GM18861 (cell line): ENCODE measurements around the gene PCDHA3.
"Not testable (repeated sequence)": the region's sequence is repeated elsewhere in the genome, so short reads cannot be mapped to it uniquely, and the experiment has no call there.

ENCODE experiments used
- ATAC-seq: cut with Tn5 transposase; IDR thresholded peaks from one replicate; pipeline ENCODE4 v1.9.1; 2021; ENCODE audit not compliant: unreplicated experiment

The PCDHA3 gene

GRCh38 chr5:140808889-140809291 lies 8.0 kb downstream of the PCDHA3 start:
- no peak for ATAC-seq

DNA sequence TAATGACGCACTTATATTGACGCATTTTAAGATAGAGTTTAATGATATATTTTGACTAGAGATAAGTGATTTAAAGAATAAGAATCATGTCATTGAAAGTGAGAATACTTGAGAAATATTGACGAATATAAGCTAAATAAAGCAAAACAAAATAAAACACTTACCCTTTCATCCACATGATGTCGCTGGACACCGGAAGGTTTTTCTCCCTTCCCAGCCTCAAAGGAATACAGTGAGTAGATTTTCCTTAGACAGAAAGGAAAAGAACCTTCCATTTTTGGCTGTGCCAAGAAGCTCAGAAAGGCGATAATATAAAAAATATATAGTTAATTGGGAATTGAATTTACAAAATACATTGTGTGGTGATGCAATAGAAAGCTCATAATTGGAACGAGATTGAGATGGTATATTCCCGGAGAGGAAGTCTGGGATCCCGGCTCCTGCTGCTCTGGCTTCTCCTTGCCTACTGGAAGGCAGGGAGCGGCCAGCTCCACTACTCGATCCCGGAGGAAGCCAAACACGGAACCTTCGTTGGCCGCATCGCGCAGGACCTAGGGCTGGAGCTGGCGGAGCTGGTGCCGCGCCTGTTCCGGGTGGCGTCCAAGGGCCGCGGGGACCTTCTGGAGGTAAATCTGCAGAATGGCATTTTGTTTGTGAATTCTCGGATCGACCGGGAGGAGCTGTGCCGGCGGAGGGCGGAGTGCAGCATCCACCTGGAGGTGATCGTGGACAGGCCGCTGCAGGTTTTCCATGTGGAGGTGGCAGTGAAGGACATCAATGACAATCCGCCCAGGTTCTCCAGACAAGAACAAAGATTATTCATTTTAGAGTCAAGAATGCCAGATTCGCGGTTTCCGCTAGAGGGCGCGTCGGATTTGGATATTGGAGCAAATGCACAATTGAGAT lies 20.8 kb downstream of the PCDHA3 start, which contains the start of gene PCDHA5:
PCDHA5 (plus strand) TSS at position 239 of the 906 bp plus-strand sequence.
- no peak for ATAC-seq

GRCh38 chr5:140822281-140822629 lies 21.4 kb downstream of the PCDHA3 start:
- ATAC-seq = no peak

DNA sequence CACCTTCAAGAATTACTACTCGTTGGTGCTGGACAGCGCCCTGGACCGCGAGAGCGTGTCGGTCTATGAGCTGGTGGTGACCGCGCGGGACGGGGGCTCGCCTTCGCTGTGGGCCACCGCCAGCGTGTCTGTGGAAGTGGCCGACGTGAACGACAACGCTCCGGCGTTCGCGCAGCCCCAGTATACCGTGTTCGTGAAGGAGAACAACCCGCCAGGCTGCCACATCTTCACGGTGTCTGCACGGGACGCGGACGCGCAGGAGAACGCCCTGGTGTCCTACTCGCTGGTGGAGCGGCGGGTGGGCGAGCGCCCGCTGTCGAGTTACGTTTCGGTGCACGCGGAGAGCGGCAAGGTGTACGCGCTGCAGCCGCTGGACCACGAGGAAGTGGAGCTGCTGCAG lies 22.1 kb downstream of the PCDHA3 start:
- ATAC-seq = not testable (repeated sequence)

- no peak for ATAC-seq
These were observed 22.6 kb downstream of the PCDHA3 start for GRCh38 chr5:140823475-140823874.

- no peak for ATAC-seq
These were observed 27.0 kb downstream of the PCDHA3 start, which contains the start of gene PCDHA6 for GRCh38 chr5:140827704-140828361. Gene PCDHA6 (plus strand): TSS chr5:140827960. CDS start chr5:140828092, 132 bp downstream.

GRCh38 chr5:140828362-140828737 lies 27.5 kb downstream of the PCDHA3 start:
- no peak for ATAC-seq

DNA sequence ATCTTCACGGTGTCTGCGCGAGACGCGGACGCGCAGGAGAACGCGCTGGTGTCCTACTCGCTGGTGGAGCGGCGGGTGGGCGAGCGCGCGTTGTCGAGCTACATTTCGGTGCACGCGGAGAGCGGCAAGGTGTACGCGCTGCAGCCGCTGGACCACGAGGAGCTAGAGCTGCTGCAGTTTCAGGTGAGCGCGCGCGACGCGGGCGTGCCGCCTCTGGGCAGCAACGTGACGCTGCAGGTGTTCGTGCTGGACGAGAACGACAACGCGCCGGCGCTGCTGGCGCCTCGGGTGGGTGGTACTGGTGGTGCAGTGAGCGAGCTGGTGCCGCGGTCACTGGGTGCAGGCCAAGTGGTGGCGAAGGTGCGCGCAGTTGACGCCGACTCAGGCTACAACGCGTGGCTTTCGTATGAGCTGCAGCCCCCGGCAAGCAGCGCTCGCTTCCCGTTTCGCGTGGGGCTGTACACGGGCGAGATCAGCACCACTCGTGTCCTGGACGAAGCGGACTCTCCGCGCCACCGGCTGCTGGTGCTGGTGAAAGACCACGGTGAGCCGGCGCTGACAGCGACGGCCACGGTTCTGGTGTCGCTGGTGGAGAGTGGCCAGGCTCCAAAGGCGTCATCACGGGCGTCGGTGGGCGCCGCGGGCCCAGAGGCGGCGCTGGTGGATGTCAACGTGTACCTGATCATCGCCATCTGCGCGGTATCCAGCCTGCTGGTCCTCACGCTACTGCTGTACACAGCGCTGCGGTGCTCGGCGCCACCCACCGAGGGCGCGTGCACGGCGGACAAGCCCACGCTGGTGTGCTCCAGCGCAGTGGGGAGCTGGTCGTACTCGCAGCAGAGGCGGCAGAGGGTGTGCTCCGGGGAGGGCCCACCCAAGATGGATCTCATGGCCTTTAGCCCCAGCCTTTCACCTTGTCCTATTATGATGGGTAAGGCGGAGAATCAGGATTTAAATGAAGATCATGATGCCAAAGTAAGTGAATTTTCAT lies 28.9 kb downstream of the PCDHA3 start:
- not testable (repeated sequence) for ATAC-seq

DNA sequence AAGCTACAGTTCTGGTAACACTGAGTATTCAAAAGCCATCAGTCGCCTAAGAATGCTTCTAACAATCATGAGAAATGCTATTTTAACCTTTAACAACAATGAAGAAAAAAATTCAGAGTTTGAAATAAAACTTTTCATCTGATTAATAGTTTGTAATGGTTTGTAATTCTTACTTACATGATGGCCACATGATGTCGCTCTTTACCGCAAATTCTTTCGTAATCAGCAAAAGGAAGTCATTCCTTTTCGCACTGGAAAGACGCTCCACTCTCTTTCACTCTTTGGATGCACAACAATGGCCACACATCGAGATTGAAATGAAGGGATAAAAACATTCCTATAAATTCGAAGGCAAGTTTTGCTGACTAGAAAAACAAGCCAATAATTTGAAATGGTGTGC lies 33.1 kb downstream of the PCDHA3 start, which contains the start of gene PCDHA7:
PCDHA7 (plus strand) TSS at position 277 of the 400 bp plus-strand sequence; CDS start at position 392, 115 bp downstream.
- no peak for ATAC-seq

DNA sequence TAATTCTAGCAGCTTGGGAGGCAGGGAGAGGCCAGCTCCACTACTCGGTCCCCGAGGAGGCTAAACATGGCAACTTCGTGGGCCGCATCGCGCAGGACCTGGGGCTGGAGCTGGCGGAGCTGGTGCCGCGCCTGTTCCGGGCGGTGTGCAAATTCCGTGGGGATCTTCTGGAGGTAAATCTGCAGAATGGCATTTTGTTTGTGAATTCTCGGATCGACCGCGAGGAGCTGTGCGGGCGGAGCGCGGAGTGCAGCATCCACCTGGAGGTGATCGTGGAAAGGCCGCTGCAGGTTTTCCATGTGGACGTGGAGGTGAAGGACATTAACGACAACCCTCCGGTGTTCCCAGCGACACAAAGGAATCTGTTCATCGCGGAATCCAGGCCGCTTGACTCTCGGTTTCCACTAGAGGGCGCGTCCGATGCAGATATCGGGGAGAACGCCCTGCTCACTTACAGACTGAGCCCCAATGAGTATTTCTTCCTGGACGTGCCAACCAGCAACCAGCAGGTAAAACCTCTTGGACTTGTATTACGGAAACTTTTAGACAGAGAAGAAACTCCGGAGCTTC lies 33.7 kb downstream of the PCDHA3 start:
- ATAC-seq = not testable (repeated sequence)

DNA sequence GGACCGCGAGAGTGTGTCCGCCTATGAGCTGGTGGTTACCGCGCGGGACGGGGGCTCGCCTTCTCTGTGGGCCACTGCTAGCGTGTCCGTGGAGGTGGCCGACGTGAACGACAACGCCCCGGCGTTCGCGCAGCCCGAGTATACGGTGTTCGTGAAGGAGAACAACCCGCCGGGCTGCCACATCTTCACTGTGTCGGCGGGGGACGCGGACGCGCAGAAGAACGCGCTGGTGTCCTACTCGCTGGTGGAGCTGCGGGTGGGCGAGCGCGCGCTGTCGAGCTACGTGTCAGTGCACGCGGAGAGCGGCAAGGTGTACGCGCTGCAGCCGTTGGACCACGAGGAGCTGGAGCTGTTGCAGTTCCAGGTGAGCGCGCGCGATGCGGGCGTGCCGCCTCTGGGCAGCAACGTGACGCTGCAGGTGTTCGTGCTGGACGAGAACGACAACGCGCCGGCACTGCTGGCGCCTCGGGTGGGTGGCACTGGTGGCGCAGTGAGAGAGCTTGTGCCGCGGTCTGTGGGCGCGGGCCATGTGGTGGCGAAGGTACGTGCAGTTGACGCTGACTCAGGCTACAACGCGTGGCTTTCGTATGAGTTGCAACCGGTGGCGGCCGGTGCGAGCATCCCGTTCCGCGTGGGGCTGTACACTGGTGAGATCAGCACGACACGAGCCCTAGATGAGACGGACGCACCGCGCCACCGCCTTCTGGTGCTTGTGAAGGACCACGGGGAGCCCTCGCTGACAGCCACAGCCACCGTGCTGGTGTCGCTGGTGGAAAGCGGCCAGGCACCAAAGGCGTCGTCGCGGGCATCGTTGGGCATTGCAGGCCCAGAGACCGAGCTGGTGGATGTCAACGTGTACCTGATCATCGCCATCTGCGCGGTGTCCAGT lies 35.0 kb downstream of the PCDHA3 start:
- no peak for ATAC-seq

DNA sequence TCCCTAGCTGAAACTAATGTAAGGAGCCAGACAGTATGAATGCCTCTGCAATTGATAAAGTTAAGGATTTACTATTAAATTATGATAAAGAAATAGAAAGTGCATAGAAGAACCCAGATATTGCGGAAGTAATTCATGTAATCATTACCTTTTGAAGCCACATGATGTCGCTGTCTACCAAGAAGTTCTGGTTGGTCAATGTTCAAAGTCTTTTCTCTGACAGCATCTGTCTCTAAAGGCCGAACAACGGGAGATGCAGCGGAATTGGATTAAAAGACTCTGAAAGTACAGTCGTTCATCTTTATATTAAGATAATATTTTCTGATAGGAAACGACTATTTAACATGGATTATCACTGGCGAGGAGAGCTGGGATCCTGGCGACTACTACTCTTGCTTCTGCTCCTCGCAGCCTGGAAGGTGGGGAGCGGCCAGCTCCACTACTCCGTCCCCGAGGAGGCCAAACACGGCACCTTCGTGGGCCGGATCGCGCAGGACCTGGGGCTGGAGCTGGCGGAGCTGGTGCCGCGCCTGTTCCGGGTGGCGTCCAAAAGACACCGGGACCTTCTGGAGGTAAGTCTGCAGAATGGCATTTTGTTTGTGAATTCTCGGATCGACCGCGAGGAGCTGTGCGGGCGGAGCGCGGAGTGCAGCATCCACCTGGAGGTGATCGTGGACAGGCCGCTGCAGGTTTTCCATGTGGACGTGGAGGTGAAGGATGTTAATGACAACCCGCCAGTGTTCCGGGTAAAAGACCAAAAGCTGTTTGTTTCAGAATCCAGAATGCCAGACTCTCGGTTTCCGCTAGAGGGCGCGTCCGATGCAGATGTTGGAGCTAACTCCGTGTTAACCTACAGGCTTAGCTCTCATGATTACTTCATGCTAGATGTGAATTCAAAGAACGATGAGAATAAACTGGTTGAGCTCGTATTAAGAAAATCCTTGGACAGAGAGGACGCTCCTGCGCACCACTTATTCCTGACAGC lies 40.4 kb downstream of the PCDHA3 start, which contains the start of gene PCDHA8:
PCDHA8 (plus strand) TSS at position 210 of the 985 bp plus-strand sequence; CDS start at position 345, 135 bp downstream.
- no peak for ATAC-seq

DNA sequence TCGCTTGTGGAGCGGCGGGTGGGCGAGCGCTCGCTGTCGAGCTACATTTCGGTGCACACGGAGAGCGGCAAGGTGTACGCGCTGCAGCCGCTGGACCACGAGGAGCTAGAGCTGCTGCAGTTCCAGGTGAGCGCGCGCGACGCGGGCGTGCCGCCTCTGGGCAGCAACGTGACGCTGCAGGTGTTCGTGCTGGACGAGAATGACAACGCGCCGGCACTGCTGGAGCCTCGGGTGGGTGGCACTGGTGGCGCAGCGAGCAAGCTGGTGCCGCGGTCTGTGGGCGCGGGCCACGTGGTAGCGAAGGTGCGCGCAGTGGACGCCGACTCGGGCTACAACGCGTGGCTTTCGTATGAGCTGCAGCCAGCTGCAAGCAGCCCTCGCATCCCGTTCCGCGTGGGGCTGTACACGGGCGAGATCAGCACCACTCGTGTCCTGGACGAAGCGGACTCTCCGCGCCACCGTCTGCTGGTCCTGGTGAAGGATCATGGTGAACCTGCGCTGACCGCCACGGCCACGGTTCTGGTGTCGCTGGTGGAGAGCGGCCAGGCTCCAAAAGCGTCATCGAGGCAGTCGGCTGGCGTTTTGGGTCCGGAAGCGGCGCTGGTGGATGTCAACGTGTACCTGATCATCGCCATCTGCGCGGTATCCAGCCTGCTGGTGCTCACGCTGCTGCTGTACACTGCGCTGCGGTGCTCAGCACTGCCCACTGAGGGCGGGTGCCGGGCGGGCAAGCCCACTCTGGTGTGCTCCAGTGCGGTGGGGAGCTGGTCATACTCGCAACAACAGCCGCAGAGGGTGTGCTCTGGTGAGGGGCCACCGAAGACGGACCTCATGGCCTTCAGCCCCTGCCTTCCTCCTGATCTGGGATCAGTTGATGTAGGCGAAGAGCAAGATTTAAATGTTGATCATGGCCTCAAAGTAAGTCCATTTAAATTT lies 42.2 kb downstream of the PCDHA3 start:
- ATAC-seq = no peak

- not testable (repeated sequence) for ATAC-seq
These were observed 47.6 kb downstream of the PCDHA3 start, which contains the start of gene PCDHA9 for GRCh38 chr5:140848139-140849102. Gene PCDHA9 (plus strand): TSS chr5:140848382. CDS start chr5:140848496, 114 bp downstream.

- not testable (repeated sequence) for ATAC-seq
These were observed 49.2 kb downstream of the PCDHA3 start for GRCh38 chr5:140849831-140850634.
